Sciatic nerve (tissue), 2 donors: ENCODE measurements around the gene APOA1. TPM values are rescaled to one million over a fixed set of nuclear protein-coding genes. Genes with fewer than 3 reads are reported as not detected.

Source experiments
- ATAC-seq: fragments of 200-7000 bp; cut with Tn5 transposase; one replicate; pipeline ENCODE4 v1.9.1; 2020; ENCODE audit warnings: mild to moderate bottlenecking, moderate library complexity
- DNase-seq: peaks from one replicate; pipeline ENCODE4 v3.0.0-alpha.2; 2020; ENCODE audit warnings: low spot score
- intact Hi-C: fragments of 100-400 bp; cut with DNase I; formaldehyde crosslinking; loops from one replicate; pipeline ENCODE4 v1.14.2; 2022
- total RNA-seq: library from RNA; stranded (reverse); fragmentation: NEBNext Ultra II Directional; extraction: Animal tissue kit (Norgen Biotek cat#: 25700); gene quantifications from one replicate; pipeline ENCODE4 v1.2.1, GENCODE V29; 2021
- donor health status: DM: no; HTN: no; CAD: no.
- donor health status: DM: no; HTN: no; CAD: no.

The APOA1 gene
- total RNA-seq: 7.0 TPM

- intact Hi-C loops: no loop called here
- DNase-seq (no peak), ATAC-seq (no peak)
These were observed at the start of gene APOA1 for GRCh38 chr11:116837231-116838091. TSS of gene APOA1 (minus strand) at chr11:116837622. CDS start at chr11:116837387, 235 bp downstream.

DNA sequence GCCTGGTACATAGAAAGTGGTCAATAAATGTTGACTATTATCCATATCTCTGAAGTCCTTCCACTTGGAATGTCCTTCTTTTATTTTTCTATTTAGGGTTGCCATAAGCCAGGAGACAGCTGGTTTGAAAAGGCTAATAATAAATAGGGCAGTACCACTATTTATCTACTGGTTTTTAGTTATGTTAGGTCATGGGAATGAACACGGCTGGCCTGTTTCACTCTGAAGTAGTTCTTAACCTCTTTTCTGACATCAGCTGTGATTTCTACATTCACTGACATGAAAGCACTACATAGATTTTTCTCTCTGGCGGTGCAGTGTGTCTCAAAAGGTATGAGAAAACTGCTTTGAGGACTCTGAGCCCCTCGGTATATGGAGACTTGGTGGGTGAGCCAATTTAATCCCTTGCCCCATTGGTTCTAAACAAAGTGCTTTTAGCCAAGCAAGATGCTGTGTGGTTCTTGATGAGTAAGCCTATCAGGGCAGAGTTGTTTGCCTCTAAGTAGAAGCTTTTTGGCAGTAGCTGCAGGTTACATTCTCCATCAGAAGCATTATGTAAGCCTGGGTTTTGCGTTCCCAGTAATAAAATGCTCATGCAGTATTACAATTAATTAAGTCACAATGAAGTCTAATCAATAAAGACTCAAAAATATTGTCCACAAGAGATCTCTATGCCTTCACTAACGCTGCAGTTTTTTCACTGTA, 48.7 kb upstream of the APOA1 start:
- DNase-seq (no peak), ATAC-seq (peak; percentile 67)
- intact Hi-C loops: no loop called here

GRCh38 chr11:116882386-116882785, 45.0 kb upstream of the APOA1 start:
- DNase-seq (no peak), ATAC-seq (no peak)
- intact Hi-C loops: no loop called here

DNA sequence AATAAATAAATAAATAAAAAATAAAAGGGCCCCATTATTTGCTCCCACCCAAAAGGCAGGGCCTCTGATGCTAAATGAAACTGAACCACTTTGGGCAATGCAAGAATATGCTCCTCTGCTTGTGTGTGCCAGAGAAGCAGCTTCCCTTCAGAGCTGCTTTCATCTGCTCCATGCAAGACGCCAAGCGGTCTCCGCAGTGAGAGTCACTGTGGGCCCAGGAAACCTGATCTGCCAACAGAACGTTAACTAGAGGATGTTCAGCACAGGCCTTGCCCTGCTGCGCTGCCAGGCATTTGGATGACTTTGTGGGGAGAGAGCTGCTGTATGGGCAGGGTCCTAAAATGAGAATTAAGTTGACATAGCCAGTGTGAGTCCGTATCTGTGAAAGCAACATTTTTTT, 43.7 kb upstream of the APOA1 start:
- ATAC-seq (no peak), DNase-seq (no peak)
- intact Hi-C loops: no loop called here

GRCh38 chr11:116879800-116880625, 42.6 kb upstream of the APOA1 start:
- DNase-seq (no peak), ATAC-seq (peak; percentile 93)
- intact Hi-C loops: loop anchor here (5.0 to 10.0 kb wide), 2 partner anchors 222 to 345 kb away; no protein-coding TSS in a partner anchor

DNA sequence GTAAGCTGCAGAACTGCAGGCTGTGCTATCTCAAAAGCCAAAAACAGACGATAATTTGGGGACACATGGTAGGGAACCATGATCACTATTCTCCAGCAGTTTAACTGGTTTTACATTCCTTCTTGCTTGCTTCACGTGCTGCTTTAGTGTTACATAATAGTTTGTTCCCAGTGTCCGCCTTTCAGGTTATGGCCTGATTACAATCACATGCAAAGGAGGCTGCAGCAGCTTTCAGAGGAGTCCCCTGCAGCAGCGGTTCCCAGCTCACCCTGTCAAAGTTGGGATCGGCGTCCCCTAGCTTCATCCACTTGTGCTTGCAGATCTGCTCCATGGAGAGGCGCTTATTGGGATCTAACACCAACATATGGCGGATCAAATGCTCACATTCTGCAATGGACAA, 39.2 kb upstream of the APOA1 start:
- no peak for DNase-seq
- no peak for ATAC-seq
- intact Hi-C loops: loop anchor here (5.0 to 10.0 kb wide), 2 partner anchors 226 to 348 kb away; no protein-coding TSS in a partner anchor

GRCh38 chr11:116875194-116875593, 37.8 kb upstream of the APOA1 start:
- intact Hi-C loops: loop anchor here (5.0 to 10.0 kb wide), 2 partner anchors 227 to 350 kb away; no protein-coding TSS in a partner anchor
- no peak for ATAC-seq
- no peak for DNase-seq

- intact Hi-C loops: loop anchor here (10.0 kb wide), 1 partner anchor 351 kb away; no protein-coding TSS in a partner anchor
- DNase-seq (no peak), ATAC-seq (no peak)
These were observed 36.8 kb upstream of the APOA1 start for GRCh38 chr11:116874251-116874650.

- intact Hi-C loops: loop anchor here (10.0 kb wide), 1 partner anchor 351 kb away; no protein-coding TSS in a partner anchor
- no peak for DNase-seq
- ATAC-seq: no peak
These were observed 36.0 kb upstream of the APOA1 start for GRCh38 chr11:116873381-116873780.

DNA sequence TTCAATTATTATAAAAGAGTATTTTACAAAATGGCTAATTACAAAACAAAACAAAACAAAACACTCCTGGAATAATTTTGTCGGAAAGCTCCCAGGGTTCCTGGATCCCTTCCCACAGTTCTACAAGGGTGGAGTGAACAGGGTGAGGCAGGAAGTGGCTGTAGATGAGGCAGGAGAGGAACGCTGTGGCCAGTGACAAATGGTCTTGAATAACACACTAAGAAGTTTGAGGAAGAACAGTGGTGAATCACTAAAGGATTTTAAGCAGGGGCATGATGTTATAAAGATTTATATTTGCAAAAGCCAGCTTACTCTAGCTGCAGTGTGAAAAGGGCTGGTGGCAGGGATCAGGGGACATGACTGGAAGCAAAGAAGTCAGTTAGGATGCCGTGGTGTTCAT, 33.8 kb upstream of the APOA1 start:
- DNase-seq: no peak
- ATAC-seq: peak; percentile 80
- intact Hi-C loops: loop anchor here (10.0 kb wide), 1 partner anchor 354 kb away; no protein-coding TSS in a partner anchor

DNA sequence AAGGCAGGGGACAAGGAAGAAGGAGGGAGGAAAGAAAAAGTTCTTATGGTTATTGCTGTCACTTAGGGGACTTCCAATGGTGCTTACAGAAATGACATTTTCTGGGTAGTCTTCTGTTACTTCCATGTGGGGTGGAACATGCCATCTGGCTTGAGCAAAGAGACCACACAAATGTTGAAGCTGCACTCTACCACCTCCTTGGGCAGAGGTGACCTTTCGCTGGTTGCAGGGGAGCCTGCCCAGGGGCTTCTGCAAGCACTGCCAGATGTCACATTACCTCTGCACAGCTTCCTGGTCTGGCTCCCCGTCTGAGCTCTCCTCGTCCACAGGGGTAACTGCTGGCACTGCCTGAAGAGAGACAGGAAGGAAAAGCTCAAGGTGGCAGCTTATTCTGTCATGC, 32.6 kb upstream of the APOA1 start:
- DNase-seq (no peak), ATAC-seq (no peak)
- intact Hi-C loops: loop anchor here (10.0 kb wide), 1 partner anchor 355 kb away; no protein-coding TSS in a partner anchor

- ATAC-seq (no peak), DNase-seq (no peak)
- intact Hi-C loops: loop anchor here (10.0 kb wide), 1 partner anchor 355 kb away; no protein-coding TSS in a partner anchor
These were observed 32.2 kb upstream of the APOA1 start for GRCh38 chr11:116869610-116870009.

GRCh38 chr11:116868066-116868465, 30.6 kb upstream of the APOA1 start:
- intact Hi-C loops: no loop called here

GRCh38 chr11:116867619-116868018, 30.2 kb upstream of the APOA1 start:
- intact Hi-C loops: no loop called here
- ATAC-seq: no peak
- no peak for DNase-seq

More at GRCh38 chr11:116868066-116868465, 30.6 kb upstream of the APOA1 start:
- ATAC-seq (no peak), DNase-seq (no peak)

DNA sequence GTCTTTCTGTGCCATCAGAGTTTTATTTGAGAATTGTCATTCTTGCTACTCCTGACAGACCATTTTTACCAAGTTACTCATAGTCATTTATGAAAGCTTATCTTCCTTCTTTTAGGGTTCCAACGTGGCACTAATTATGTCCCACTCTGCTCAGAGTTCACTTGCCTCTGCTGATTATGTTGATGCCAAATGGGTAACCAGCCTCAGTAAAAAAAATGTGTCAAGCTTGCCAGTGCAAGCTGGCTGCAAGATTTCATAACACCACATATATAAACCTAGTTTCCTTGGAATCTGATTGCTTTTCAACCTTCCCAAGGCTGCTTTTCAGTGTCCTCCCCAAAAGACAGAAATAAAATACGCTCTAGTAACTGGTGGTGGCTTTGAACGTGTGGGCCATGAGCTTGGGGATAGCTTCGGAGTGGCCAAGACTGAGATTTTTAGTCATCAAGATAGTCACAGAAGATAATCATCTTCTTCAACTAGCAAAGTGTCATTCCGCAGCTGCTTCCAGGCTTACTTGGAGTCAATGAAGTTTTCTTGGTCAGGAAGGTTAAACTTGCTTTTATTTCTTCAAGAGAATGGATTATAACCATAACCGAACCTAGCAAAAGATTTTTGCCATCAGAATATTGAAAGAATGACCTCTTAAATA, 29.5 kb upstream of the APOA1 start:
- DNase-seq (no peak), ATAC-seq (no peak)
- intact Hi-C loops: no loop called here

DNA sequence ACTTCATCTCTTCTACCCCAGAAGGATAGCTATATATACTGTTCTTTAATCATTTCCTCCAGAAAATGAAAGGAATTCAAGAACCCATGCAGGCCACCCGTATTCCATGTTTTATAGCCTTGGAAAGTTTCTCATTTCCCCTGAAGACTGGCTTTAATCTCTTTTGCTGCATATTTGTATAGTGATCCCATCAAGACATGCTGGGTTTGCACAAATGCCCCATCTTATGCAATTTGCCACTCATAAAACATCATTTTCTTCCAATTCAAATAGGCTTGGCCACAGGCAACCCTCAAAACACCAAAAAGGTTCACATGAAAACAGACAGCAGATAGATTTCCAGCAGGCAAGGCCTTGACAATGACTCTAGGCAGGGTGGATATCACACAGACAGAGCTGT, 28.3 kb upstream of the APOA1 start:
- ATAC-seq (no peak), DNase-seq (no peak)
- intact Hi-C loops: no loop called here

DNA sequence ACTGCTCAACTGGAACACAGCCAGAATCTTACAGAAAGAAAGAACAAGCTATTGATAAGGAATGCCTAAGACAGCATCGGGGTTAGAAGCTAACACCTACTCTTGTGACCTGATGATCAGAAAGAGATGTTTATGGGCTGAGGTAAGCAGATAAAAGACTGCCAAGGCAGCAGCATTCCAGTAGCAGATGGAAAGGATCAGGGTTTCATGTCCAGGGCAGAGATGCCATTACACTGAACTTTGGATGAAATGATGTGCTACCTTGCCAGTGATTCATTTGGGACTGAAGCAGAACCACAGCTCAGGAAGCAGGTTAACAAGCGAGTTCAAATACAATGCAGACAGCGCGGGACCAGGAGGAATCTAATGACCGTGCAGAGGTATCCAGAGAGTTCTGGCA, 27.1 kb upstream of the APOA1 start:
- intact Hi-C loops: no loop called here
- ATAC-seq (no peak), DNase-seq (no peak)

- intact Hi-C loops: no loop called here
- DNase-seq: no peak
- ATAC-seq: no peak
These were observed 25.5 kb upstream of the APOA1 start for GRCh38 chr11:116862951-116863350.
